ENCODE results near the gene KCNA2. TPM values are rescaled to one million over a fixed set of nuclear protein-coding genes. Genes with fewer than 3 reads are reported as not detected.

The KCNA2 gene
- total RNA-seq, 1 experiment from 2014 or later: 0.11 TPM

DNA sequence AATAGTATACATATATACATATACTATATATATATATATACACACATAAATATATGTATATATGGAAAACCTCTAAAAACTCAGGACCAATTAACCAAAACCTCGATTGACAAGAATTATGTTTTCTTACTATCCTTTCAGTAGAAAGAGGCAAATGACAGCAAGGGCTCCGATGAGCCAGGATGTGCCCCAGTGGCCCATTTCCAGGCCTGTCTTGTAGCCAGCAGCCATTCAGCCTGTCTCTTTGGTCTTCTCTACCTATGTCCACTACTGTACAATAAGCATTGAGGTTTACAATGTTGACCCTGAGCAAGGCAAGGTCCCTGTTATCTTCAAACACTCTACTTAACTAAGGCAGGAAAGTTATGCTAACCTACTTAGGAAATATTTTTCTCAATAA lies 9.8 kb downstream of the KCNA2 start:
- H3K4me1 ChIP-seq: no peaks in the 10 kb centered on the region
- ChIA-PET POLR2A (no interaction called here), CTCF (no interaction called here)
- no peak overlapping the region for H3K4me3 ChIP-seq (ENCODE audit: low read depth, low read length)
- no peaks in the 10 kb centered on the region for H3K36me3 ChIP-seq (ENCODE audit: control insufficient read depth, insufficient read depth, low read length)
- no TSS peak for BruUV-seq (replicated peaks)
- TF ChIP-seq, protein P1, sequence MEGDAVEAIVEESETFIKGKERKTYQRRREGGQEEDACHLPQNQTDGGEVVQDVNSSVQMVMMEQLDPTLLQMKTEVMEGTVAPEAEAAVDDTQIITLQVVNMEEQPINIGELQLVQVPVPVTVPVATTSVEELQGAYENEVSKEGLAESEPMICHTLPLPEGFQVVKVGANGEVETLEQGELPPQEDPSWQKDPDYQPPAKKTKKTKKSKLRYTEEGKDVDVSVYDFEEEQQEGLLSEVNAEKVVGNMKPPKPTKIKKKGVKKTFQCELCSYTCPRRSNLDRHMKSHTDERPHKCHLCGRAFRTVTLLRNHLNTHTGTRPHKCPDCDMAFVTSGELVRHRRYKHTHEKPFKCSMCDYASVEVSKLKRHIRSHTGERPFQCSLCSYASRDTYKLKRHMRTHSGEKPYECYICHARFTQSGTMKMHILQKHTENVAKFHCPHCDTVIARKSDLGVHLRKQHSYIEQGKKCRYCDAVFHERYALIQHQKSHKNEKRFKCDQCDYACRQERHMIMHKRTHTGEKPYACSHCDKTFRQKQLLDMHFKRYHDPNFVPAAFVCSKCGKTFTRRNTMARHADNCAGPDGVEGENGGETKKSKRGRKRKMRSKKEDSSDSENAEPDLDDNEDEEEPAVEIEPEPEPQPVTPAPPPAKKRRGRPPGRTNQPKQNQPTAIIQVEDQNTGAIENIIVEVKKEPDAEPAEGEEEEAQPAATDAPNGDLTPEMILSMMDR (IDR thresholded peaks at IDR 0.05; ENCODE audit: insufficient read depth in 1 of 2, low read depth in 1 of 2, low read length in 1 of 2, severe bottlenecking in 1 of 2, unreplicated experiment in 1 of 2): no peak
- no peaks in the 10 kb centered on the region; the same call in 1 of the 2 replicates for H3K27me3 ChIP-seq (replicated peaks; ENCODE audit: control insufficient read depth, insufficient read depth, low read length)
- H3K9me3 ChIP-seq: no peaks in the 10 kb centered on the region
- no peak for DNase-seq
- Mint-ChIP-seq H3K27ac (ENCODE audit: unreplicated experiment) (no peak overlapping the region), H3K4me1 (ENCODE audit: low read depth, unreplicated experiment) (no peaks in the 10 kb centered on the region), H3K27me3 (ENCODE audit: insufficient read depth, unreplicated experiment) (peaks cover 13% of the 10 kb centered on the region), H3K4me3 (ENCODE audit: unreplicated experiment) (no peak overlapping the region), H3K36me3 (ENCODE audit: insufficient read depth, unreplicated experiment) (no peaks in the 10 kb centered on the region), H3K9me3 (ENCODE audit: unreplicated experiment) (no peaks in the 10 kb centered on the region)
- intact Hi-C loops (cut with micrococcal nuclease; ENCODE audit: unreplicated experiment): no loop called here

DNA sequence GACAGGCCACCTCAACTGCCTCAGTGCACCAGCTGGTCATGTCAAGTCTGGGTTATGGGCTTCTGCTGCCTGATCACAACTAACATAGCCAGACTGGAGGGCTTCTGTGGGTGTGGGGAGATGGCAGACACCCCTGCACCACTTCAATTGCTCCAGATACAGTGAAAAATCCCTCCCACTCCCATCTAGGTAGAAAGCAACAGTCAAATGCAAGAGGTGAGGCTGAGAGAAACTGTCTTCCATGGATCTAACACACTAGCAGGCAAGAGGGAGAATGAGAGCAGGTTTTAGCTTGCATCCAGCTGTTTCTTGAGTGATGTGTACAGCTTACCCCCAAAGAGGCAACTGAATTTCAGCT lies 10.8 kb downstream of the KCNA2 start:
- Histone ChIP-seq H3K27me3 (replicated peaks; ENCODE audit: control insufficient read depth, insufficient read depth, low read length) (no peaks in the 10 kb centered on the region; the same call in 1 of the 2 replicates), H3K9me3 (no peaks in the 10 kb centered on the region), H3K36me3 (ENCODE audit: control insufficient read depth, insufficient read depth, low read length) (no peaks in the 10 kb centered on the region), H3K4me1 (no peaks in the 10 kb centered on the region), H3K4me3 (ENCODE audit: low read depth, low read length) (no peak overlapping the region)
- BruUV-seq (replicated peaks): no TSS peak
- H3K27ac Mint-ChIP-seq (ENCODE audit: unreplicated experiment): no peak overlapping the region
- H3K27me3 Mint-ChIP-seq (ENCODE audit: insufficient read depth, unreplicated experiment): peaks cover 17% of the 10 kb centered on the region
- H3K9me3 Mint-ChIP-seq (ENCODE audit: unreplicated experiment): no peaks in the 10 kb centered on the region
- TF ChIP-seq, protein P1 (IDR thresholded peaks at IDR 0.05; ENCODE audit: insufficient read depth in 1 of 2, low read depth in 1 of 2, low read length in 1 of 2, severe bottlenecking in 1 of 2, unreplicated experiment in 1 of 2): no peak
- H3K36me3 Mint-ChIP-seq (ENCODE audit: insufficient read depth, unreplicated experiment): no peaks in the 10 kb centered on the region
- H3K4me1 Mint-ChIP-seq (ENCODE audit: low read depth, unreplicated experiment): no peaks in the 10 kb centered on the region
- H3K4me3 Mint-ChIP-seq (ENCODE audit: unreplicated experiment): no peak overlapping the region
- ChIA-PET POLR2A (no interaction called here), CTCF (no interaction called here)
- intact Hi-C loops (cut with micrococcal nuclease; ENCODE audit: unreplicated experiment): no loop called here
- no peak for DNase-seq

DNA sequence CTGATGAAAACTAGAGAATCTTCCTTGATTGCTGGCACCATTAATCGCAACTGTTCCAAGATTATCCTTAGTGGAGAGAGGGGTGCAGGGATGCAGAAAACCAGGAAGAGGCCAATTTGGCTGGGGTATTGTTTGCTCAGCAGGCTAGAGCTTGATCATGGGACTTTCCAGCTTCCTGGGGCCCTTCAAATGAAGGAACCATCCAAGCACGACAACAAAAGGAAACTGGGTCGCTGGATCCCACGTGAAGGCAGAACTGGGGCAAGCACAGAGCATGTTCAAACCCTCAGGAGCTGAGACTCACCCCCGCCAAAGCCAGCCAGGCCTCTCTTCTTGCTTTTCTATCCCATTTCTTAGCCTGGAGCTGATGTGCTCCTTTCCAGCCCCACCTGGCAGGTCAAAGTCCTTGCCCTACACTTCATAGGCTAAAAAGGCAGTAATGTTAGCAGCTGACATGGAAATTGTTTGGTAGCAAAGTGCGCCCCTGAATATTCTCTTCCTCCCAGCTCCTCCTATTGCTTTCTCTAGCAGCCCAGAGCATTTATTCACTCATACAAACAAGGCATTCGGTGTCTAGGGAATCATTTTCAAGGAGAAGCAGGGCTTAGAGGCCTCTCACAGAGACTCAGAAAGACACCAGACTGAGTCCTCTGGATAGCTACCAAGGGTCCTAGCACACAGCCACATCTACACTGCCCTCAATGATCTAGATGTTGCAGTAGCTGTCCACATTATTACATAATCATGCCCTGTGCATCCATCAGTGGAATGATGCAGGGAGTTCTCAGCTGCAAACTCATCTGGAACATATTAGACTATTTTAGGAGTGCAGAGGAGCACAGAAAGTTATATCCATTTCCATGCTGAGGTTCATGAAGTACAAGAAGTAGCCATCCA lies 11.5 kb downstream of the KCNA2 start:
- DNase-seq: no peak
- Mint-ChIP-seq H3K9me3 (ENCODE audit: unreplicated experiment) (no peaks in the 10 kb centered on the region), H3K4me3 (ENCODE audit: unreplicated experiment) (no peak overlapping the region), H3K4me1 (ENCODE audit: low read depth, unreplicated experiment) (no peaks in the 10 kb centered on the region), H3K27ac (ENCODE audit: unreplicated experiment) (no peak overlapping the region), H3K36me3 (ENCODE audit: insufficient read depth, unreplicated experiment) (no peaks in the 10 kb centered on the region), H3K27me3 (ENCODE audit: insufficient read depth, unreplicated experiment) (peaks cover 14% of the 10 kb centered on the region)
- intact Hi-C loops (cut with micrococcal nuclease; ENCODE audit: unreplicated experiment): no loop called here
- Histone ChIP-seq H3K4me3 (ENCODE audit: low read depth, low read length) (no peak overlapping the region), H3K36me3 (ENCODE audit: control insufficient read depth, insufficient read depth, low read length) (no peaks in the 10 kb centered on the region), H3K9me3 (no peaks in the 10 kb centered on the region), H3K4me1 (no peaks in the 10 kb centered on the region), H3K27me3 (replicated peaks; ENCODE audit: control insufficient read depth, insufficient read depth, low read length) (no peaks in the 10 kb centered on the region; the same call in 1 of the 2 replicates)
- CTCF ChIA-PET: interaction anchor here (0.6 kb wide), 1 partner anchor 1614 kb away, joined by 3 read pairs; no protein-coding TSS in a partner anchor
- TF ChIP-seq, protein P1 (IDR thresholded peaks at IDR 0.05; ENCODE audit: insufficient read depth in 1 of 2, low read depth in 1 of 2, low read length in 1 of 2, severe bottlenecking in 1 of 2, unreplicated experiment in 1 of 2): no peak
- POLR2A ChIA-PET: no interaction called here
- BruUV-seq (replicated peaks): no TSS peak
